Measurements from ENCODE around the gene CBX2. TPM values are rescaled to one million over a fixed set of nuclear protein-coding genes. Genes with fewer than 3 reads are reported as not detected.

Gene CBX2
- total and polyA plus RNA-seq, 2 experiments from 2014 or later, result 0.11 to 0.13 TPM

DNA sequence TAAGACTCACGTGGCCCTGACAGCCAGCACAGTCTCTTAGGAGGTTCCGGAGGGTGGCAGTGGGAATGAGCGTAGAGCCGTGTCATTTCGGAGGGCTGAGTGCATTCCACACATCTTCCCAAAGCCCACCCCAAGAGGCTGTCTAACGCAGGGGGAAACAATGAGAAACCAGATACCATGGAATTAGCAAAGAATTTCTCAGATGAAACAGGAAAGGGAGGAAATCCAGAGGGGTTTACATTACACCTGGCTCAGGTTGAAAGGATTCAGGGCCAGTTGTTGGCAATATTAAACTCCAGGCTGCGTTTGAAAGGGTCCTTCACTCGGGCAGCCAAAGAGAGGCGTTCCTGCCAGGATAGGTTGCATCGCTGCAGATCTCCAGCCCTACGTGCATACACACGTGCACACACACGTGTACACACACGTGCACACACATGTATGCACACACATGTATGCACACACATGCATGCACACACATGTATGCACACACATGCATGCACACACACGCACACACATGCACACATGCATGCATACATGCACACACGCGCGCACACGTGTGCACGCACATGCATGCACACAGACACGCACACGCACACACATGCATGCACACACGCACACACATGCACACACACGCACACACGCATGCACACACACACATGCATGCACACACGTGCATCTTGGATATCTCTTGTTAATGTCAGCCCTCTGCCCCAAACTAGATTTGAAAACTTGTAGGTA lies 49.1 kb downstream of the CBX2 start:
- in situ Hi-C loops (cut with MboI), result no loop called here
- no peak overlapping the region for H3K27ac ChIP-seq
- no peaks in the 10 kb centered on the region for H4K20me1 ChIP-seq (ENCODE audit: insufficient read depth)
- no peaks in the 10 kb centered on the region for H3K36me3 ChIP-seq (ENCODE audit: low read depth)
- peaks cover 4% of the 10 kb centered on the region; the same call in 1 of the 2 replicates for H3F3A ChIP-seq (ENCODE audit: insufficient read depth)
- H3K27me3 ChIP-seq (replicated peaks; ENCODE audit: insufficient read depth), result no peaks in the 10 kb centered on the region
- DNase-seq, result no peak
- 71% methylated on average over 23 to 25 of the region's 26 CpGs for WGBS, 2 experiments (ENCODE audit: low coverage in 1 of 2, low lambda C conversion rate in 2 of 2, missing lambda C conversion rate in 2 of 2)
- TF ChIP-seq EZH2 (IDR thresholded peaks at IDR 0.05; ENCODE audit: insufficient read depth, poor library complexity, severe bottlenecking) (no peak), EZH2phosphoT487 (IDR thresholded peaks at IDR 0.05; ENCODE audit: insufficient read depth, low read depth) (no peak)
- H2AFZ ChIP-seq, result no peak overlapping the region
- H3K79me2 ChIP-seq (ENCODE audit: insufficient read depth), result no peaks in the 10 kb centered on the region
- no peaks in the 10 kb centered on the region for H3K4me1 ChIP-seq (ENCODE audit: insufficient read depth)
- no peak overlapping the region for H3K4me2 ChIP-seq (ENCODE audit: unreplicated experiment)
- no peak overlapping the region for H3K9ac ChIP-seq
- H3K9me3 ChIP-seq (ENCODE audit: low read depth), result no peaks in the 10 kb centered on the region
- H3K4me3 ChIP-seq, result no peak overlapping the region
- H3K9me2 ChIP-seq (ENCODE audit: insufficient read depth), result no peaks in the 10 kb centered on the region

DNA sequence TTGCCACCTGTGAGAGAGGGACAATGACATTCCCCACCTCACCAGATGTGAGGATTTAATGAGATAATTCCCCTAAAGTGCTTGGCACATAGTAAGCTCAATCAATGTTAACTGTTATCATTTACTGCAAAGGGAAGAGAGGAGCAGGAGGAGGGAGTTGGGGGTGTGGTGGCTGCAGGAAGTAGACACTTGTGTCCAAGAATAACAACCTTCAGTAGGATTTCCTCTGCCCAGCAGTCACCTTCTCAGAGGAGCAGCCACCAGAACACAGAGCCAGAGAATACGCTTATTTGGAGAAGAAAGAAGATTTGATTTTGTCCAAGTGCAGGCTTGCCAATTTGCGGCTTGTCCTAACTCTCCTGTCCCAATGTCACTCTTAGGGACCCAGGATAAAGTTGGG lies 51.1 kb downstream of the CBX2 start:
- 76 to 84% methylated on average over 2 of the region's 2 CpGs for whole genome bisulfite sequencing, 2 experiments (ENCODE audit: low coverage in 1 of 2, low lambda C conversion rate in 2 of 2, missing lambda C conversion rate in 2 of 2)
- Histone ChIP-seq H3K4me3 (no peak overlapping the region), H3K9me2 (ENCODE audit: insufficient read depth) (no peaks in the 10 kb centered on the region), H3K4me2 (ENCODE audit: unreplicated experiment) (no peak overlapping the region), H3K36me3 (ENCODE audit: low read depth) (no peaks in the 10 kb centered on the region; the same call in 1 of the 2 replicates), H3K27ac (no peak overlapping the region), H3K27me3 (replicated peaks; ENCODE audit: insufficient read depth) (no peaks in the 10 kb centered on the region), H3K4me1 (ENCODE audit: insufficient read depth) (no peaks in the 10 kb centered on the region), H3F3A (ENCODE audit: insufficient read depth) (peaks cover 4% of the 10 kb centered on the region; the same call in 1 of the 2 replicates), H4K20me1 (ENCODE audit: insufficient read depth) (no peaks in the 10 kb centered on the region), H3K9ac (no peak overlapping the region), H2AFZ (no peak overlapping the region), H3K79me2 (ENCODE audit: insufficient read depth) (no peaks in the 10 kb centered on the region), H3K9me3 (ENCODE audit: low read depth) (no peaks in the 10 kb centered on the region)
- no peak for DNase-seq
- TF ChIP-seq EZH2phosphoT487 (IDR thresholded peaks at IDR 0.05; ENCODE audit: insufficient read depth, low read depth), result no peak
- no peak for TF ChIP-seq EZH2 (IDR thresholded peaks at IDR 0.05; ENCODE audit: insufficient read depth, poor library complexity, severe bottlenecking)
- in situ Hi-C loops (cut with MboI), result no loop called here

- H3K36me3 ChIP-seq (ENCODE audit: low read depth), result no peaks in the 10 kb centered on the region; the same call in 1 of the 2 replicates
- H3K4me3 ChIP-seq, result no peak overlapping the region
- no peak overlapping the region for H3K4me2 ChIP-seq (ENCODE audit: unreplicated experiment)
- H3K79me2 ChIP-seq (ENCODE audit: insufficient read depth), result 0 out of 2 replicates have a peak, but pooled peaks cover under 1% of the 10 kb centered on the region
- H3K9me2 ChIP-seq (ENCODE audit: insufficient read depth), result no peaks in the 10 kb centered on the region
- in situ Hi-C loops (cut with MboI), result no loop called here
- H3K9me3 ChIP-seq (ENCODE audit: low read depth), result no peaks in the 10 kb centered on the region
- no peak for TF ChIP-seq EZH2 (IDR thresholded peaks at IDR 0.05; ENCODE audit: insufficient read depth, poor library complexity, severe bottlenecking)
- TF ChIP-seq EZH2phosphoT487 (IDR thresholded peaks at IDR 0.05; ENCODE audit: insufficient read depth, low read depth), result no peak
- no peak for DNase-seq
- peaks cover 4% of the 10 kb centered on the region; the same call in 1 of the 2 replicates for H3F3A ChIP-seq (ENCODE audit: insufficient read depth)
- WGBS, 2 experiments (ENCODE audit: low coverage in 1 of 2, low lambda C conversion rate in 2 of 2, missing lambda C conversion rate in 2 of 2), result 87 to 94% methylated on average over 2 of the region's 2 CpGs
- H3K9ac ChIP-seq, result no peak overlapping the region
- H3K27me3 ChIP-seq (replicated peaks; ENCODE audit: insufficient read depth), result no peaks in the 10 kb centered on the region
- no peak overlapping the region for H3K27ac ChIP-seq
- H2AFZ ChIP-seq, result no peak overlapping the region
- H4K20me1 ChIP-seq (ENCODE audit: insufficient read depth), result no peaks in the 10 kb centered on the region
- H3K4me1 ChIP-seq (ENCODE audit: insufficient read depth), result no peaks in the 10 kb centered on the region
These were observed 51.5 kb downstream of the CBX2 start for GRCh38 chr17:79829457-79829856.

DNA sequence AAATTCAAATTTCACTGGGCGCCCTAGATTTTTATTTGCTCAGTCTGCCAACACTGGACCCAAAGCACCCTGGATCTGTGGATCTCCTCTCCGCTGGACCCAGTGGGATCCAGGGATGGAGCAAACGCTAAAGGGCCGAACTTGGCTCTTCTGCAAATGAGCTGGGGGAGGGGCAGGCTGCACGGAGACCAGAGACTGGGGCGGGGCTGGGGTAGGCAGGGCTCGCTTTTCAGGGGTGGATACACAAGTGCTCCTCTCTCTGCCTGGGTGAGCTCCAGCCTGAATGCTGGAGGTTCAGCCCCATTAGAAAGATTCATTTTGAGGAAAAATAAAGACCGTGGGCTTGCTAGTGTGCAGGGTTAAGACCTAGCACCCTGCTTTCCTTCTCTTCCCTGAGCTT lies 52.4 kb downstream of the CBX2 start:
- Histone ChIP-seq H3K9me3 (ENCODE audit: low read depth) (no peaks in the 10 kb centered on the region), H3K79me2 (ENCODE audit: insufficient read depth) (peaks cover 9% of the 10 kb centered on the region; the same call in 1 of the 2 replicates), H3K4me1 (ENCODE audit: insufficient read depth) (no peaks in the 10 kb centered on the region), H3K27ac (no peak overlapping the region), H3K4me2 (ENCODE audit: unreplicated experiment) (no peak overlapping the region), H3K9me2 (ENCODE audit: insufficient read depth) (no peaks in the 10 kb centered on the region), H3K36me3 (ENCODE audit: low read depth) (peaks cover 7% of the 10 kb centered on the region; the same call in 1 of the 2 replicates), H3F3A (ENCODE audit: insufficient read depth) (peaks cover 4% of the 10 kb centered on the region; the same call in 1 of the 2 replicates), H3K9ac (no peak overlapping the region), H2AFZ (no peak overlapping the region), H3K4me3 (no peak overlapping the region), H3K27me3 (replicated peaks; ENCODE audit: insufficient read depth) (no peaks in the 10 kb centered on the region), H4K20me1 (ENCODE audit: insufficient read depth) (no peaks in the 10 kb centered on the region)
- in situ Hi-C loops (cut with MboI), result no loop called here
- 42 to 43% methylated on average over 8 of the region's 8 CpGs for WGBS, 2 experiments (ENCODE audit: low coverage in 1 of 2, low lambda C conversion rate in 2 of 2, missing lambda C conversion rate in 2 of 2)
- no peak for TF ChIP-seq EZH2 (IDR thresholded peaks at IDR 0.05; ENCODE audit: insufficient read depth, poor library complexity, severe bottlenecking)
- no peak for TF ChIP-seq EZH2phosphoT487 (IDR thresholded peaks at IDR 0.05; ENCODE audit: insufficient read depth, low read depth)
- no peak for DNase-seq

Data from GM23248 (cell line).